ENCODE results near the gene VPS13C. TPM values are rescaled to one million over a fixed set of nuclear protein-coding genes. Genes with fewer than 3 reads are reported as not detected.

The VPS13C gene
- total RNA-seq, 5 donors from 2014 or later (not counting 1 experiment from before 2014, with no cell fraction given), result 84.4 to 136 (median 117) TPM

- POLR2A ChIA-PET, result no interaction called here
- no peaks in the 10 kb centered on the region for H3K4me1 Mint-ChIP-seq
- Histone ChIP-seq H3K36me3 (ENCODE audit: control insufficient read depth in 2 of 2, extremely low read depth in 1 of 2, insufficient read depth in 1 of 2, low read length in 1 of 2) (no peaks in the 10 kb centered on the region), H3K4me1 (ENCODE audit: control insufficient read depth in 1 of 2, extremely low read depth in 1 of 2, insufficient read depth in 2 of 2, low read length in 2 of 2) (no peaks in the 10 kb centered on the region), H3K4me3 (ENCODE audit: control insufficient read depth in 1 of 2, extremely low read depth in 1 of 2, low read length in 1 of 2) (no peak overlapping the region), H3K27ac (ENCODE audit: low read length) (no peak overlapping the region), H3K9me3 (no peaks in the 10 kb centered on the region), H3K27me3 (replicated peaks in 1 of 2; ENCODE audit: control insufficient read depth in 2 of 2, extremely low read depth in 1 of 2, insufficient read depth in 2 of 2, low read length in 1 of 2) (peaks cover 0 to 25% of the 10 kb centered on the region in 2 experiments)
- ATAC-seq (replicated peaks in 1 of 4), result no peak
- H3K9me3 Mint-ChIP-seq, result no peaks in the 10 kb centered on the region
- CTCF ChIA-PET, result no interaction called here
- no peak overlapping the region for H3K4me3 Mint-ChIP-seq
- WGBS (ENCODE audit: insufficient coverage), result 75% methylated on average over 8 of the region's 12 CpGs
- H3K27me3 Mint-ChIP-seq, result peaks cover 10 to 18% of the 10 kb centered on the region in 2 donors
- no peak overlapping the region for H3K27ac Mint-ChIP-seq
- no peak for DNase-seq
- H3K36me3 Mint-ChIP-seq, result no peaks in the 10 kb centered on the region
Observed at GRCh38 chr15:61815356-61816083, 244.7 kb downstream of the VPS13C start.

GRCh38 chr15:61812476-61812875, 247.8 kb downstream of the VPS13C start:
- CTCF ChIA-PET, result no interaction called here
- Mint-ChIP-seq H3K27me3 (peaks cover 20 to 24% of the 10 kb centered on the region in 2 donors), H3K4me1 (no peaks in the 10 kb centered on the region), H3K27ac (no peak overlapping the region), H3K4me3 (no peak overlapping the region), H3K36me3 (no peaks in the 10 kb centered on the region), H3K9me3 (no peaks in the 10 kb centered on the region)
- WGBS (ENCODE audit: insufficient coverage), result 83% methylated on average over 5 of the region's 6 CpGs
- Histone ChIP-seq H3K36me3 (ENCODE audit: control insufficient read depth in 2 of 2, extremely low read depth in 1 of 2, insufficient read depth in 1 of 2, low read length in 1 of 2) (no peaks in the 10 kb centered on the region), H3K4me1 (ENCODE audit: control insufficient read depth in 1 of 2, extremely low read depth in 1 of 2, insufficient read depth in 2 of 2, low read length in 2 of 2) (no peaks in the 10 kb centered on the region), H3K4me3 (ENCODE audit: control insufficient read depth in 1 of 2, extremely low read depth in 1 of 2, low read length in 1 of 2) (no peak overlapping the region), H3K27me3 (replicated peaks in 1 of 2; ENCODE audit: control insufficient read depth in 2 of 2, extremely low read depth in 1 of 2, insufficient read depth in 2 of 2, low read length in 1 of 2) (peaks cover 0 to 28% of the 10 kb centered on the region in 2 experiments), H3K27ac (ENCODE audit: low read length) (no peak overlapping the region), H3K9me3 (no peaks in the 10 kb centered on the region)
- DNase-seq (no peak), ATAC-seq (replicated peaks in 1 of 4) (no peak)
- POLR2A ChIA-PET, result interaction anchor here in 1 of 2 donors (0.6 kb wide), 1 partner anchor 52 kb away, joined by 9 read pairs; no protein-coding TSS in a partner anchor

- Mint-ChIP-seq H3K4me3 (no peak overlapping the region), H3K27me3 (peaks cover 23 to 26% of the 10 kb centered on the region in 2 donors), H3K36me3 (no peaks in the 10 kb centered on the region), H3K9me3 (no peaks in the 10 kb centered on the region), H3K27ac (no peak overlapping the region), H3K4me1 (no peaks in the 10 kb centered on the region)
- Histone ChIP-seq H3K27ac (ENCODE audit: low read length) (no peak overlapping the region), H3K4me3 (ENCODE audit: control insufficient read depth in 1 of 2, extremely low read depth in 1 of 2, low read length in 1 of 2) (no peak overlapping the region), H3K4me1 (ENCODE audit: control insufficient read depth in 1 of 2, extremely low read depth in 1 of 2, insufficient read depth in 2 of 2, low read length in 2 of 2) (no peaks in the 10 kb centered on the region), H3K36me3 (ENCODE audit: control insufficient read depth in 2 of 2, extremely low read depth in 1 of 2, insufficient read depth in 1 of 2, low read length in 1 of 2) (no peaks in the 10 kb centered on the region), H3K9me3 (no peaks in the 10 kb centered on the region), H3K27me3 (replicated peaks in 1 of 2; ENCODE audit: control insufficient read depth in 2 of 2, extremely low read depth in 1 of 2, insufficient read depth in 2 of 2, low read length in 1 of 2) (peaks cover 2 to 27% of the 10 kb centered on the region in 2 experiments)
- ATAC-seq (replicated peaks in 1 of 4) (no peak), DNase-seq (no peak)
- 74% methylated on average over 6 of the region's 8 CpGs for WGBS (ENCODE audit: insufficient coverage)
- ChIA-PET POLR2A (interaction anchor here in 1 of 2 donors (0.6 kb wide), 1 partner anchor 51 kb away, joined by 9 read pairs; no protein-coding TSS in a partner anchor), CTCF (no interaction called here)
Observed at GRCh38 chr15:61811952-61812351, 248.3 kb downstream of the VPS13C start.

GRCh38 chr15:61809216-61809615, 251.0 kb downstream of the VPS13C start:
- ChIA-PET CTCF (no interaction called here), POLR2A (no interaction called here)
- Histone ChIP-seq H3K27ac (ENCODE audit: low read length) (no peak overlapping the region), H3K9me3 (no peaks in the 10 kb centered on the region), H3K4me1 (ENCODE audit: control insufficient read depth in 1 of 2, extremely low read depth in 1 of 2, insufficient read depth in 2 of 2, low read length in 2 of 2) (no peaks in the 10 kb centered on the region), H3K4me3 (ENCODE audit: control insufficient read depth in 1 of 2, extremely low read depth in 1 of 2, low read length in 1 of 2) (no peak overlapping the region), H3K27me3 (replicated peaks in 1 of 2; ENCODE audit: control insufficient read depth in 2 of 2, extremely low read depth in 1 of 2, insufficient read depth in 2 of 2, low read length in 1 of 2) (peaks cover 2 to 18% of the 10 kb centered on the region in 2 experiments), H3K36me3 (ENCODE audit: control insufficient read depth in 2 of 2, extremely low read depth in 1 of 2, insufficient read depth in 1 of 2, low read length in 1 of 2) (no peaks in the 10 kb centered on the region)
- ATAC-seq (replicated peaks in 1 of 4) (no peak), DNase-seq (no peak)
- no peaks in the 10 kb centered on the region for H3K36me3 Mint-ChIP-seq
- H3K27ac Mint-ChIP-seq, result no peak overlapping the region
- H3K27me3 Mint-ChIP-seq, result peaks cover 15 to 31% of the 10 kb centered on the region in 2 donors
- no peaks in the 10 kb centered on the region for H3K4me1 Mint-ChIP-seq
- H3K4me3 Mint-ChIP-seq, result no peak overlapping the region
- 76% methylated on average over 3 of the region's 7 CpGs for WGBS (ENCODE audit: insufficient coverage)
- H3K9me3 Mint-ChIP-seq, result no peaks in the 10 kb centered on the region

GRCh38 chr15:61807281-61807929, 252.8 kb downstream of the VPS13C start:
- no peak overlapping the region for H3K27ac ChIP-seq (ENCODE audit: low read length)
- ChIA-PET POLR2A (no interaction called here), CTCF (no interaction called here)
- H3K4me3 ChIP-seq (ENCODE audit: control insufficient read depth in 1 of 2, extremely low read depth in 1 of 2, low read length in 1 of 2), result no peak overlapping the region
- no peaks in the 10 kb centered on the region for H3K9me3 Mint-ChIP-seq
- H3K36me3 ChIP-seq (ENCODE audit: control insufficient read depth in 2 of 2, extremely low read depth in 1 of 2, insufficient read depth in 1 of 2, low read length in 1 of 2), result no peaks in the 10 kb centered on the region
- no peak overlapping the region for H3K27ac Mint-ChIP-seq
- no peak overlapping the region for H3K4me3 Mint-ChIP-seq
- H3K27me3 ChIP-seq (replicated peaks in 1 of 2; ENCODE audit: control insufficient read depth in 2 of 2, extremely low read depth in 1 of 2, insufficient read depth in 2 of 2, low read length in 1 of 2), result peaks cover 2 to 17% of the 10 kb centered on the region in 2 experiments
- no peaks in the 10 kb centered on the region for H3K9me3 ChIP-seq
- DNase-seq (no peak), ATAC-seq (replicated peaks in 1 of 4) (no peak)
- H3K4me1 ChIP-seq (ENCODE audit: control insufficient read depth in 1 of 2, extremely low read depth in 1 of 2, insufficient read depth in 2 of 2, low read length in 2 of 2), result no peaks in the 10 kb centered on the region
- H3K4me1 Mint-ChIP-seq, result no peaks in the 10 kb centered on the region
- no peaks in the 10 kb centered on the region for H3K36me3 Mint-ChIP-seq
- peaks cover 12 to 27% of the 10 kb centered on the region in 2 donors for H3K27me3 Mint-ChIP-seq
- WGBS (ENCODE audit: insufficient coverage), result 94% methylated on average over 4 of the region's 14 CpGs

Data from T-cell (primary cell).